Stomach (tissue), 4 donors: ENCODE results near the gene TM4SF5.

ENCODE experiments used
- EP300 ChIP-seq: sonication (generic); formaldehyde crosslinking; IDR thresholded peaks from one replicate; pipeline ENCODE4 v1.6.1; 2017; ENCODE audit warnings: antibody characterized with exemption
- POLR2A ChIP-seq, 4 donors: fragments of 450-650 bp; IDR thresholded peaks; one replicate each; pipeline ENCODE4 v1.6.1; 2016; ENCODE audit warnings: antibody characterized with exemption in 4 of 4, control low read depth in 2 of 4, mild to moderate bottlenecking in 1 of 4, moderate library complexity in 1 of 4
- TF ChIP-seq, protein P1 (sequence below), 7 experiments: fragments of 450-650 bp in 4 of 7; fragments of 200-600 bp in 3 of 7; sonication (generic) in 3 of 7; IDR thresholded peaks; one replicate each; pipeline ENCODE4 v1.5.1; 2016 to 2019; ENCODE audit warnings: antibody characterized with exemption in 7 of 7, control low read depth in 2 of 7, mild to moderate bottlenecking in 1 of 7

DNA sequence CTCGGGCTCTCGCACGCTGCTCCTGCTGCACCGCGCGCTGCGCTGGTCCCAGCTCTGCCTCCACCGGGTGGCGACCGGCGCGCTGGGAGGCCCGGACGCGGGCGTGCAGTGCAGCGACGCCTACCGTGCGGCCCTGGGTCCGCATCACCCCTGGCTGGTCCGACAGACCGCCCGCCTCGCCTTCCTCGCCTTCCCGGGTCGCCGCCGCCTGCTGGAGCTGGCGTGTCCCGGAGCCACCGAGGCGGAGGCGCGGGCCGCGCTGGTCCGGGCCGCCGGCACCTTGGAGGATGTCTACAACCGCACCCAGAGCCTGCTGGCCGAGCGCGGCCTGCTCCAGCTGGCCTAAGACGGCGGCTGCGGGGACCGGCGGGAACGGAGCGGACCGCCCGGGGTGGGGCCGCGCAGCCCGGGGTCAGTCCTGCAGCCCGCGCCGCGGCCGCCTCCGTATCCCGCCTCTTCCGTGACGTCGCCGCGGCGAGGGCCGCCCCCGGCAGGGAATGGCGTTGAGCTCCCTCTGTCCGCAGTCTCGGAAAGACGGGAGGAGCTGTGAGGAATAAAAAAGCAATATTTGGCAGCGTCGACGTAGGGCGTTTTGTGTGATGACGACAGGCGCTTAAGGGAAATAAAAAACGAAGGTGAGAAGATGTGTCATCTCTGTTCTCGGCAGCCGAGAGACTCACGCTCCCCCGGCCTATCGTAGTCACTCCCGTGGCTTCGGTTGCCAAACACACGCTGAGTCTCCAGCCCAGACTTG, 18.4 kb downstream of the TM4SF5 start:
- TF ChIP-seq, protein P1, sequence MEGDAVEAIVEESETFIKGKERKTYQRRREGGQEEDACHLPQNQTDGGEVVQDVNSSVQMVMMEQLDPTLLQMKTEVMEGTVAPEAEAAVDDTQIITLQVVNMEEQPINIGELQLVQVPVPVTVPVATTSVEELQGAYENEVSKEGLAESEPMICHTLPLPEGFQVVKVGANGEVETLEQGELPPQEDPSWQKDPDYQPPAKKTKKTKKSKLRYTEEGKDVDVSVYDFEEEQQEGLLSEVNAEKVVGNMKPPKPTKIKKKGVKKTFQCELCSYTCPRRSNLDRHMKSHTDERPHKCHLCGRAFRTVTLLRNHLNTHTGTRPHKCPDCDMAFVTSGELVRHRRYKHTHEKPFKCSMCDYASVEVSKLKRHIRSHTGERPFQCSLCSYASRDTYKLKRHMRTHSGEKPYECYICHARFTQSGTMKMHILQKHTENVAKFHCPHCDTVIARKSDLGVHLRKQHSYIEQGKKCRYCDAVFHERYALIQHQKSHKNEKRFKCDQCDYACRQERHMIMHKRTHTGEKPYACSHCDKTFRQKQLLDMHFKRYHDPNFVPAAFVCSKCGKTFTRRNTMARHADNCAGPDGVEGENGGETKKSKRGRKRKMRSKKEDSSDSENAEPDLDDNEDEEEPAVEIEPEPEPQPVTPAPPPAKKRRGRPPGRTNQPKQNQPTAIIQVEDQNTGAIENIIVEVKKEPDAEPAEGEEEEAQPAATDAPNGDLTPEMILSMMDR (IDR thresholded peaks at IDR 0.05) = peak in 5 of 7 experiments; percentile 50 to 90 (median 79)
- TF ChIP-seq POLR2A (IDR thresholded peaks at IDR 0.05) (peak in 2 of 4 donors; percentile 70 to 75), EP300 (no peak)
